Kidney (tissue), 14 donors: ENCODE results near the gene TESK1. TPM values are rescaled to one million over a fixed set of nuclear protein-coding genes. Genes with fewer than 3 reads are reported as not detected.

Experiments
- DNase-seq, 5 donors: peaks; one replicate each; pipeline ENCODE4 v3.0.0-alpha.2; 2013 to 2020
- FAIRE-seq: peaks from 2 replicates; lab custom pipeline; 2012; peaks lifted over from hg19 to GRCh38; lab: Jason Lieb, UNC
- H3K27ac ChIP-seq, 2 donors: one replicate each; pipeline ENCODE4 v1.7.0; 2013; ENCODE audit warnings: low read depth in 2 of 2, low read length in 2 of 2, inconsistent platforms in 1 of 2
- H3K27me3 ChIP-seq: one replicate; pipeline ENCODE4 v1.7.1; 2013; ENCODE audit warnings: low read length, inconsistent platforms; ENCODE audit not compliant: control insufficient read depth, insufficient read depth
- H3K36me3 ChIP-seq, 3 donors: one replicate each; pipeline versions ENCODE4 v1.7.0 to v1.7.1; 2013; ENCODE audit warnings: low read length in 3 of 3, control low read depth in 1 of 3, inconsistent platforms in 1 of 3; ENCODE audit not compliant: insufficient read depth in 3 of 3, control insufficient read depth in 2 of 3
- H3K4me1 ChIP-seq, 3 donors: one replicate each; pipeline versions ENCODE4 v1.7.0 to v1.7.1; 2013; ENCODE audit warnings: low read length in 3 of 3, inconsistent platforms in 1 of 3, low read depth in 1 of 3; ENCODE audit not compliant: control insufficient read depth in 2 of 3, insufficient read depth in 2 of 3
- H3K4me3 ChIP-seq, 3 donors: one replicate each; pipeline versions ENCODE4 v1.7.0 to v1.8.1; 2013; ENCODE audit warnings: low read length in 3 of 3, control low read depth in 1 of 3, inconsistent platforms in 1 of 3
- H3K9ac ChIP-seq, 3 donors: one replicate each; pipeline versions ENCODE4 v1.7.0 to v1.7.1; 2013; ENCODE audit warnings: low read length in 3 of 3, control low read depth in 1 of 3, inconsistent platforms in 1 of 3
- H3K9me3 ChIP-seq, 3 donors: one replicate each; pipeline versions ENCODE4 v1.7.0 to v1.7.1; 2013; ENCODE audit warnings: low read length in 3 of 3, control low read depth in 1 of 3, inconsistent platforms in 1 of 3; ENCODE audit not compliant: control insufficient read depth in 2 of 3, insufficient read depth in 1 of 3
- CTCF ChIP-seq: IDR thresholded peaks from 3 replicates; pipeline ENCODE4 v1.5.1; 2012; ENCODE audit warnings: mild to moderate bottlenecking, moderate library complexity, borderline replicate concordance; ENCODE audit not compliant: insufficient read depth; ENCODE audit errors: extremely low read depth
- intact Hi-C: fragments of 100-400 bp; cut with DNase I; formaldehyde crosslinking; loops from one replicate; pipeline ENCODE4 v1.11.1; 2022
- polyA plus RNA-seq: library from polyadenylated mRNA; stranded (reverse); fragments of 350-450 nt; fragmentation: Illumina TruSeq; extraction: RNeasy Lipid Tissue Mini Kit (QIAGEN cat#74804); gene quantifications from one replicate; pipeline ENCODE4 v1.2.3, GENCODE V29; 2014; ENCODE audit warnings: low read depth, low replicate concordance; ENCODE audit not compliant: insufficient read depth
- total RNA-seq: library from RNA; stranded (reverse); fragmentation: NEBNext Ultra II Directional; extraction: Animal tissue kit (Norgen Biotek cat#: 25700); gene quantifications from one replicate; pipeline ENCODE4 v1.2.1, GENCODE V29; 2021
- donor health status: control.
- donor health status: control.
- donor health status: control.
- donor health status: control.
- donor health status: control.
- donor health status: DM: yes; HTN: yes; CAD: no.
- donor health status: Normal renal cell carcinoma (clear cell type).

TESK1 gene
- total and polyA plus RNA-seq, 2 donors from 2014 or later = 34.6 to 35.8 TPM

GRCh38 chr9:35570709-35571504 lies 34.2 kb upstream of the TESK1 start:
- H3K9ac ChIP-seq = no peak overlapping the region
- no peak for FAIRE-seq
- intact Hi-C loops = no loop called here

GRCh38 chr9:35574578-35575122 lies 30.4 kb upstream of the TESK1 start:
- H3K9ac ChIP-seq = no peak overlapping the region
- intact Hi-C loops = no loop called here
- no peak for DNase-seq
- H3K9me3 ChIP-seq = peaks cover 0 to 1% (median 0%) of the 10 kb centered on the region in 3 donors
- H3K27ac ChIP-seq = no peak overlapping the region
- FAIRE-seq = no peak
- H3K4me3 ChIP-seq = no peak overlapping the region
- H3K4me1 ChIP-seq = no peaks in the 10 kb centered on the region
- TF ChIP-seq CTCF = no peak
- H3K27me3 ChIP-seq = no peaks in the 10 kb centered on the region
- no peaks in the 10 kb centered on the region for H3K36me3 ChIP-seq

More at GRCh38 chr9:35570709-35571504, 34.2 kb upstream of the TESK1 start:
- TF ChIP-seq CTCF = no peak
- DNase-seq = no peak
- Histone ChIP-seq H3K4me1 (no peaks in the 10 kb centered on the region), H3K4me3 (no peak overlapping the region), H3K27me3 (no peaks in the 10 kb centered on the region), H3K9me3 (no peaks in the 10 kb centered on the region), H3K27ac (no peak overlapping the region), H3K36me3 (no peaks in the 10 kb centered on the region)

GRCh38 chr9:35575478-35575877 lies 29.6 kb upstream of the TESK1 start:
- Histone ChIP-seq H3K9me3 (peaks cover 0 to 5% (median 2%) of the 10 kb centered on the region in 3 donors), H3K27ac (no peak overlapping the region), H3K9ac (no peak overlapping the region), H3K27me3 (no peaks in the 10 kb centered on the region), H3K36me3 (no peaks in the 10 kb centered on the region), H3K4me3 (no peak overlapping the region), H3K4me1 (no peaks in the 10 kb centered on the region)
- DNase-seq (no peak), FAIRE-seq (no peak)
- intact Hi-C loops = no loop called here
- TF ChIP-seq CTCF = no peak
